Ovary (tissue), 3 donors: Measurements from ENCODE around the gene RBPJL.

ENCODE experiments used
- EP300 ChIP-seq: sonication (generic); formaldehyde crosslinking; IDR thresholded peaks from one replicate; pipeline ENCODE4 v1.6.1; 2017; ENCODE audit warnings: antibody characterized with exemption
- TF ChIP-seq, protein P1 (sequence below), 3 donors: fragments of 450-650 bp in 2 of 3; fragments of 200-600 bp in 1 of 3; IDR thresholded peaks; one replicate each; pipeline versions ENCODE4 v1.5.1 to v1.8.0; 2016 to 2022; ENCODE audit warnings: antibody characterized with exemption in 3 of 3, mild to moderate bottlenecking in 1 of 3
- donor health status: DM: no; HTN: no; CAD: no.

DNA sequence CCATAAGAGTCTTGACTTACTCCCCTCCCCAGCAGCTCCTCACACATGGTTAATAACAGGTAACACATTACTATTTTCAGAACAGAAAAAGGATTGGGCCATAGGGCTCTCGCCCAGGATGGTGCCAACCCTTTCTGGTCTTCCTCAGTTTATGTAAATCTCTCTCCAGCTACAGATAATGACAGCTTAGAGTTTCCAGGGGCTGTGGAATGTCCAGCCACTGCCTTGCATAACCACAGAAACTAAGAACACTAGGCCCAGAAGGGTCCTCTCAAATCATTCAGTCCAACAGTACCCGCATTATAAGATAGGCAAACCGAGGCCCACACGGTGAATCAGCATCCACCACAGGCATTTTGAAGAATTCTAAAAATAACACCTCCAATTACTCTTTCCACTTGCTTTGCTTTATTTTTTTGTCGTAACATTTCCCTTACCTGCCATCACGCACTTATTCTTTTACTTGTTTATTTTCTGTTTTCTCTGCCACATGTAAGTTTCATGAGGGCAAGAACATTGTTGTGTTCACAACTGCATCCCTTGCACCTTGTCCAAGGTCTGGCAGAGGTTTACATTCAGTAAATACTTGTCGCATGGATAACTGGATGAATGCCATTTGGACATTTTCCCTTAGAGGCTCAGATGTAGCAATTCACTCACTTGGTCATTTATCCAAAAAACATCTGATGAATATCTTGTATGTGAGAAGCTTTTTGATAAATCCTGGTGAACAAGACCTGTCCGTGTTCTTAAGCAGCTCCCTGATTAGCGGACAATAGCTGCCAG, 48.0 kb downstream of the RBPJL start:
- TF ChIP-seq, protein P1, sequence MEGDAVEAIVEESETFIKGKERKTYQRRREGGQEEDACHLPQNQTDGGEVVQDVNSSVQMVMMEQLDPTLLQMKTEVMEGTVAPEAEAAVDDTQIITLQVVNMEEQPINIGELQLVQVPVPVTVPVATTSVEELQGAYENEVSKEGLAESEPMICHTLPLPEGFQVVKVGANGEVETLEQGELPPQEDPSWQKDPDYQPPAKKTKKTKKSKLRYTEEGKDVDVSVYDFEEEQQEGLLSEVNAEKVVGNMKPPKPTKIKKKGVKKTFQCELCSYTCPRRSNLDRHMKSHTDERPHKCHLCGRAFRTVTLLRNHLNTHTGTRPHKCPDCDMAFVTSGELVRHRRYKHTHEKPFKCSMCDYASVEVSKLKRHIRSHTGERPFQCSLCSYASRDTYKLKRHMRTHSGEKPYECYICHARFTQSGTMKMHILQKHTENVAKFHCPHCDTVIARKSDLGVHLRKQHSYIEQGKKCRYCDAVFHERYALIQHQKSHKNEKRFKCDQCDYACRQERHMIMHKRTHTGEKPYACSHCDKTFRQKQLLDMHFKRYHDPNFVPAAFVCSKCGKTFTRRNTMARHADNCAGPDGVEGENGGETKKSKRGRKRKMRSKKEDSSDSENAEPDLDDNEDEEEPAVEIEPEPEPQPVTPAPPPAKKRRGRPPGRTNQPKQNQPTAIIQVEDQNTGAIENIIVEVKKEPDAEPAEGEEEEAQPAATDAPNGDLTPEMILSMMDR (IDR thresholded peaks at IDR 0.05) = no peak
- TF ChIP-seq EP300 = no peak
